ENCODE results near the gene TMPRSS5. TPM values are rescaled to one million over a fixed set of nuclear protein-coding genes. Genes with fewer than 3 reads are reported as not detected.

Gene TMPRSS5
- total RNA-seq, 1 experiment from 2014 or later, result 0.07 TPM

DNA sequence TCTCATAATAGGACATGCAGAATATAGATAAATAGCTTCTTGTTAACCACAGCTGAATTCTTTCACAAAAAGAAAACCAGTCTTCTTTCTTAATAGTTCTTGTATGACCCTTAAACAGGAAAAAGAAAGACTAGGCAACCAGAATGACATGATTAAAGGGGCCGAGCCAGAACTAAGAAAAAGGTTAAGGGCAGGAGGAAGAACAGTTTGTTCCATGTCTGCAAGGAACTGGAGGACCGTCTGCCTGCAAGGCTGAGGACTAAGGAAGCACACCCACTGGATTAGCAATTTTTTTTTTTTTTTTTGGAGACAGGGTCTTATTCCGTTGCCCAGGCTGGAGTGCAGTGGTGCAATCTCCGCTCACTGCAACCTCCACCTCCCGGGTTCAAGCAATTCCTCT is 26.0 kb upstream of the TMPRSS5 start:
- Histone ChIP-seq H3K79me2 (ENCODE audit: low read length) (no peaks in the 10 kb centered on the region), H3K9me2 (replicated peaks; ENCODE audit: low read length) (no peaks in the 10 kb centered on the region), H3K27me3 (ENCODE audit: low read length) (no peaks in the 10 kb centered on the region), H3K4me1 (ENCODE audit: insufficient read depth, low read length) (no peaks in the 10 kb centered on the region; the same call in 1 of the 2 replicates), H4K20me1 (ENCODE audit: low read length) (no peaks in the 10 kb centered on the region), H3K27ac (ENCODE audit: low read length) (no peak overlapping the region), H3F3A (ENCODE audit: low read length, unreplicated experiment) (no peaks in the 10 kb centered on the region), H3K9me3 (ENCODE audit: low read length) (no peaks in the 10 kb centered on the region), H3K4me2 (ENCODE audit: low read length) (no peak overlapping the region), H3K9ac (ENCODE audit: low read length) (no peak overlapping the region), H2AFZ (ENCODE audit: low read length) (no peak overlapping the region), H3K4me3 (ENCODE audit: low read length) (no peak overlapping the region), H3K36me3 (ENCODE audit: low read depth, low read length) (peaks cover 32% of the 10 kb centered on the region; the same call in 1 of the 2 replicates)
- intact Hi-C loops (cut with micrococcal nuclease), result loop anchor here (5.0 kb wide), 1 partner anchor 180 kb away; no protein-coding TSS in a partner anchor
- BruUV-seq (replicated peaks), result no TSS peak
- POLR2A ChIA-PET (ENCODE audit: unreplicated experiment), result no interaction called here
- CTCF ChIA-PET, result interaction anchor here (1.1 kb wide), 1 partner anchor 64 kb away, joined by 3 read pairs; no protein-coding TSS in a partner anchor
- TF ChIP-seq EZH2phosphoT487 (IDR thresholded peaks at IDR 0.05; ENCODE audit: borderline replicate concordance, low read length) (no peak), EZH2 (IDR thresholded peaks at IDR 0.05; ENCODE audit: low read length, unreplicated experiment) (no peak), CTCF (conservative IDR thresholded peaks at IDR 0.05; ENCODE audit: low read depth, low read length) (no peak)
- DNase-seq (no peak), ATAC-seq (no peak)

- Histone ChIP-seq H3K9me2 (replicated peaks; ENCODE audit: low read length) (no peaks in the 10 kb centered on the region), H4K20me1 (ENCODE audit: low read length) (no peaks in the 10 kb centered on the region), H3K9ac (ENCODE audit: low read length) (no peak overlapping the region), H3K4me2 (ENCODE audit: low read length) (no peak overlapping the region), H3F3A (ENCODE audit: low read length, unreplicated experiment) (no peaks in the 10 kb centered on the region), H3K79me2 (ENCODE audit: low read length) (no peaks in the 10 kb centered on the region), H3K4me3 (ENCODE audit: low read length) (no peak overlapping the region), H2AFZ (ENCODE audit: low read length) (no peak overlapping the region), H3K27me3 (ENCODE audit: low read length) (no peaks in the 10 kb centered on the region), H3K27ac (ENCODE audit: low read length) (no peak overlapping the region), H3K36me3 (ENCODE audit: low read depth, low read length) (peaks cover 22% of the 10 kb centered on the region; the same call in 1 of the 2 replicates), H3K4me1 (ENCODE audit: insufficient read depth, low read length) (peaks cover under 1% of the 10 kb centered on the region; the same call in 1 of the 2 replicates), H3K9me3 (ENCODE audit: low read length) (no peaks in the 10 kb centered on the region)
- TF ChIP-seq CTCF (conservative IDR thresholded peaks at IDR 0.05; ENCODE audit: low read depth, low read length) (peak; percentile 93), EZH2phosphoT487 (IDR thresholded peaks at IDR 0.05; ENCODE audit: borderline replicate concordance, low read length) (no peak)
- POLR2A ChIA-PET (ENCODE audit: unreplicated experiment), result interaction anchor here (0.7 kb wide), 1 partner anchor 9 kb away, joined by 8 read pairs; no protein-coding TSS in a partner anchor
- BruUV-seq (replicated peaks), result TSS peak; percentile 19
- CTCF ChIA-PET, result interaction anchor here (0.6 to 1.1 kb wide), 5 partner anchors 37 to 417 kb away, joined by 3 to 5 read pairs (median 4); partner anchors contain the start of gene TTC12
- intact Hi-C loops (cut with micrococcal nuclease), result loop anchor here (1.0 to 5.0 kb wide), 4 partner anchors 66 to 426 kb away; no protein-coding TSS in a partner anchor
- ATAC-seq (peak; percentile 87), DNase-seq (peak; percentile 83)
Observed at GRCh38 chr11:113730887-113731726, 25.0 kb upstream of the TMPRSS5 start.

All from PC-3 (cell line).